ENCODE data around the gene GALNT5.

GALNT5 gene

GRCh38 chr2:157292853-157293252 lies 35.3 kb downstream of the GALNT5 start:
- DNase-seq = no peak

DNA sequence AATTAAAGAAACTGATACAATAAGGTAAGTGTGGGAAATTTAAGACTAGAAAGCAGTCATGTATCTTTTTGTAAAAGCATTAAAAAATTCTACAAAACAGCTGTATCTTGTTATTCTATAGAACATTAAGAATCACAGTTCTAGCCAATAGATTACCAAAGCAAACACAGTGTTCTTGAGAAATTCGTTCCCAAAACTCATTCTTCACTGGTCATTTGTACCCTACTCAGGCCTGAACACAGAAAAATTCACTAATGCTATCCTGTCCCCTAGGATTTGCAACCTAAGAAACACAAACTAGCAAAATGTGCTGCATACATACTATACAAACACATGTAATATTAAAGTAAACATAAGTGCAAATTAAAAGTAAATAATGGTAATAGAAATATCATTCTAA lies 39.0 kb downstream of the GALNT5 start:
- DNase-seq = no peak

GRCh38 chr2:157296958-157297357 lies 39.5 kb downstream of the GALNT5 start:
- DNase-seq = no peak

- no peak for DNase-seq
These were observed 43.8 kb downstream of the GALNT5 start for GRCh38 chr2:157301307-157301706.

DNA sequence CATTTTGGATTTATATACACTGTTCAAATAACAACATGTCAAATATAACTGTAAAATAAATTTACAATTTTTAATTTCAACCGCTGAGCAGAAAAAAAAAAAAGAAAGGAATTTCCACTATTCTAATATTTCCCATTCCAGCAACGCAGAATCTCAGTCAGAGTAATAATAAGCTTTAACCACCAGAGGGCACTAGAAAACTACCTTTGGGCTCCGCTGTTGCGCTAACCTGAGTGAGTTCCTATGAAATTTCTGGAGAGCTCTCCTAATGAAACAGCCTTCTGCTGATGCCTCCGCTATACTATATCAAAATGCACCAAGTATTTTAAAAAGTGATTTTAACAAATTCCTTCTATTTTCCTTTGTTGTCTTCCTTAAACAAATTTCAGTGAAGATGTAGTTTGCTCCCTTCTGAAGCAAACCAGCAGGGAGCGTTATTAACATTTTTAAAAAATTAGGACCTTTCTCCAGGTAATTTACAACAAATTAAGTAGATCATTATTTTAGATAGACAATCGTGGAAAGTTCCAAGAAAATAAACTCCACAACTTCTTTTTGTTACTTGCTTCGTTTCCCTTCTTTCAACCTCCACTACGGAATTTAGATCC lies 45.1 kb downstream of the GALNT5 start:
- DNase-seq = no peak

- DNase-seq = no peak
These were observed 46.1 kb downstream of the GALNT5 start for GRCh38 chr2:157303612-157304011.

DNA sequence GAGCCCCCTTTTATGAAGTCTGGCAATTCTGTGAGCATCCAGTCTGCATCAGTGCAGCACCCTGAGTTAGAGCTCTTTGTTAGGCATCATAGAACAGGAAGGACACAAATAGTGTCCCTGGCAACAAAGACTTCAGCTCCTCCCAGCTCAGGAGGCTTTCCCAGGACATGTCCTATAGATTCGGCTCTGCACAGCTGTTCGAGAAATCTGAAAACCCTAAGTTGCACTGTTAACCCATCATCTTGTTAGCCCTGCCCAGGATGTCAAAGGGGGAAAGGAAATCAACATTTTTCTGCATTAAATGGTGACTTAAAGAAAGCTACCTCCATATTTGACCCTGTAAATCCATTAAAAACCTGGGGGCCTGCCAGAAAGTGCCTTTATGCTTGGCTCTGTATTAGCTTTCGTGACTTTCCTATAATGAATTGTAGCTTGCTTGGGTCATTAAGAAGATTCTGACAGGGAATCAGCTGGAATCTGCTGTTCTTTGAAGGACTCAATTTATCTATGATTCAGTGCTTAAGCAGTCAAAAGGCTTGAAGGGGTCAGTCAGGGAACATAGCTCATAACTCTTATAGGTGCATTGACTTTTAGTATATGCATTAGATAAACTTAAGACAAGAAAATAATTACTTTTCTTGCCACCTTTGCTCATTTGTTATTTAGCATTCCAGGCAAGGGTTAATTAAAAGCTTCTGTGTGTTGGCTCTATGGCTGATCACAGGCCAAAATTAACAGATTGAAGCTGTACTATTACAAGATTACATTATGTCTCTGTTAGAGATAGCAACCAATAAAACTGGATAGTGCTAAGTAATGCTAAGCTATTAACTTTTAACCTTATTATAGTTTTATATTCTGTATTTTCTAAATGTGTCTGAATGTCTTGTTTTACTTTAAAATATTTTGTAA lies 47.6 kb downstream of the GALNT5 start:
- DNase-seq = no peak

DNA sequence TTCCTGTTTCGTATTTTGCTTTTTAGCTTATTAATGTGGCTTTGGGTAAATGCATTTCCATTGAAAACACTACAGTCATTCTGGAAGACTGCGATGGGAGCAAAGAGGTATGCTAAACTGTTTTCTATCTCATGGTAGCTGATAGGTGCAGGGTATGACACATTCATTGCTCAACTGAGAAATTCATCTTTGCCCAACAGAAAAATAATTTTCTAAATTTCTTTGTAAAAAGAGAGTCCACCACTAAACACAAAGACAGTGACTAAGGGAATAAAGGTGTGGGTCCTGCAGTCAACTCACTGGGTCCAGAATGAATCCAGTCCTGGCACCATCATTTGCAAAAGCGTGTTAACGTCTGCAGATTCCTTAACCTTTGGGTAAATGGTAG lies 48.2 kb downstream of the GALNT5 start:
- DNase-seq = no peak

DNA sequence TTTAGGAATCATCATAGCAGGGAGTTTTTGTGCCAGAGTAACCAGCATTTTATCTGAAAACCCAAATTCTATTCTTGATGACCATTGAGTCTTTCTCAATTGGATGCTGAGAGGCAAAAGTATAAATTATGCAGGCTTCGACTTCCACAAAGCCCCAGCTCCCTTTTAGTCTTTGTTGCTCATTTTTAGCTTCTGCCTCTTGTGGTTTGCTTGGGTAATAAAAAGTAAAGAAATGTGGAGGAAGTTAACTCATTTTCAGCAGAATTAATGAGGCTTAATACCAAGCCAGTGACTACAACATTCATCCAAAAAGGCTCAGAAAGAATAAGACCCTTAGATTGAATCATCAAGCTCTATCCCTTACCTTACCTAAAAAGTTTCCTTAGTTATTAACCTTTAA lies 49.5 kb downstream of the GALNT5 start:
- no peak for DNase-seq

DNA sequence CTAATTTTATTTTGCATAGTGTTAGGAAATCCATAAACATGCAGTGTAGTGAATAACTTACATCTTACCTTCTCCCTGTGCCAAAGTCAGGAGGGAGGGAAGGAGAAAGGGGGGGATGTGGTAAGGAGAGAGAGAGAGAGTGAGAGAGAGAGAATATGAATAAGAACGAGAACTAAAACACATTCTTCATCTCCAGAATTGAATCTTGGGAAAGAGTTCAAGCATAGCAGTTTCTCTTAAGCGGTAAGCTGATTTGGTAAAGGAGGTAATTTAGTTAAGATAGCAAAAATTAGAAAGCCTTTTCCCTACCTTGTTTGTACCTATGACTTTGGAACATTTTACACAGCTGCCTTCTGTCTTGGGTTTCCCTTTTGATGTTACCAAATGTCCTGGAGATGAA lies 52.4 kb downstream of the GALNT5 start:
- DNase-seq = no peak

DNA sequence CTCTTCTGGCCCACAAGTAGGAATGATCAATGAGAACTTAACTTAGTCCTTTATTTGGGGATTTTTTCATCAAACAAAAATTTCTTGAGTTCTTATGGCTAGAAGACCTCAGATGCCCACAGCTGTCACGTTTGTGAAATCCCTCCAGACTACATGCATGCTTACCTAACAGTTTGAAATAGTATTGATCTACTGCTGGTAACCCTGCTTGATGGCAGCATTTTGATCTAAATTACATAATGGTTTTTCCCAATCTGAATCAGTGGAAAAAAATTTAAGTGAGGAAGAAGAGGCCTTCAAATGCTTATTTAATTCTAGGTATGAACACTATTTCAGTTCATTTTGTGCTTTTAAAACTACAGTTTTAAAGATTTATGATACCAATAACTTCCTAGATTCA lies 54.2 kb downstream of the GALNT5 start:
- no peak for DNase-seq

- no peak for DNase-seq
These were observed 55.5 kb downstream of the GALNT5 start for GRCh38 chr2:157312866-157313486.

- no peak for DNase-seq
These were observed 58.4 kb downstream of the GALNT5 start for GRCh38 chr2:157315901-157316300.

- no peak for DNase-seq
These were observed 61.4 kb downstream of the GALNT5 start for GRCh38 chr2:157318884-157319283.

GRCh38 chr2:157319795-157320194 lies 62.3 kb downstream of the GALNT5 start:
- DNase-seq = no peak

GRCh38 chr2:157320409-157320808 lies 62.9 kb downstream of the GALNT5 start:
- no peak for DNase-seq

DNA sequence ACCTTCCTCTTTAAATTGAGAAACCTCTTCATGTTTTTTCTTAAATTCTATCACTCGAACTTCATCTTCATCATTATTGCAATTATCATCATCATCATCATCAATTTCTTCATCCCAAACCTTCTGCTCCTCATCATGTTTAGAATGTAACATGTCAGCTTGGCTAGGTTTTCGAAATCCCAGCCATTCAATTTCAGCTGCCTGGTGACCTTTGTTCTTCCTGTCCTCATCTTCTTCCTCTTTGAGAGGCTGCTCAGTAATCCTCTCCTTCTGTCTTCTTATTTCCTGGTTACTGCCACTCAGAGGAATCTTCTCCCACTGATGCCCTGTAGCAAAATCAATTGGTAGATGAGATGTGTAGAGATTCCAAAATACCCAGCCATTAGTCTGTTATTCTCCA lies 64.0 kb downstream of the GALNT5 start:
- DNase-seq = no peak

GRCh38 chr2:157322432-157322831 lies 64.9 kb downstream of the GALNT5 start:
- no peak for DNase-seq

GRCh38 chr2:157324331-157324843 lies 66.9 kb downstream of the GALNT5 start:
- no peak for DNase-seq

GRCh38 chr2:157325786-157326185 lies 68.3 kb downstream of the GALNT5 start, which contains the start of gene ERMN:
TSS of gene ERMN (minus strand) at chr2:157325824. CDS start at chr2:157325642, 182 bp downstream.
- DNase-seq = peak; percentile 84

DNA sequence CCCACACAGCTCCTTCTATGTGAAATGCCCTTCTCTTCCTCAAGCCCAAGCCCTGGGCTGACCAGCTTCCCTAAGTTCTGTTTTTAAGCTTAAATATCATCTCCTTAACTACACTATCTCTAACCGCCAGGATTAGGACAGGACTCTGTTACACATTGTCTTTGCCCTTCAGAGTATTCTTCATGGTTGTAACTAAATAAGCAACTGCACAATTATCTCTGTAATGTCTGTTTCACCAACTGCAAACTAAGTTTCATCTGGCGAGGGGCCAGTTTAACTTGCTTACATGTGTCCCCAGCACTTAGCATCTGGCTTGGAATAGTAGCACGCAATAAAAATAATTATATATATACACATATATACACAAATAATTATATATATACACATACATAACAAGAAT lies 69.2 kb downstream of the GALNT5 start:
- no peak for DNase-seq

DNA sequence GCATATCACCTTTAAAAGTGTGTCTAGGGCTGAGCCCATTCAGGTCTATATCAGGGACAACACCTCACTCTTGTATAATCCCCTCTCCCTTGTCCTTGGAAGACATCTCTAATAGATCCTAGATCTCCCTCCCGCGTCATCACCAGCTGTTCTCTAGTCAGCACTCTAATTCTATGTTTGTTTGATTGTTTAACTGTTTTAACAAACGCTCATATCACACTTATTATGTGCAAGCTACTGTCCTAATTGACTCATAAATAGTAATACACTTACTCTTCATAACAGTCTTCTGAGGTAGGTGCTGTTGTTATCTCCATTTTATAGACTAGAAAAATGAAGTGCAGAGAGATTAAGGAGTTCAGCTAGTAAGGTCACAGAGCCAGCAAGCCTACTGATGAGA lies 69.7 kb downstream of the GALNT5 start:
- no peak for DNase-seq

- DNase-seq = no peak
These were observed 70.4 kb downstream of the GALNT5 start for GRCh38 chr2:157327621-157328500.

Measured in NCI-H1048 (cell line).